Ramos (cell line): Measurements from ENCODE around the gene C2orf42.
"Not testable (repeated sequence)": the region's sequence is repeated elsewhere in the genome, so short reads cannot be mapped to it uniquely, and the experiment has no call there.

Experiments used
- in situ Hi-C: fragments of 300-500 bp; cut with MboI; formaldehyde crosslinking; loops from one replicate; pipeline ENCODE4 v1.14.3; 2022; ENCODE audit warnings: low sequenced_read_pairs; ENCODE audit not compliant: unreplicated experiment

C2orf42 gene

DNA sequence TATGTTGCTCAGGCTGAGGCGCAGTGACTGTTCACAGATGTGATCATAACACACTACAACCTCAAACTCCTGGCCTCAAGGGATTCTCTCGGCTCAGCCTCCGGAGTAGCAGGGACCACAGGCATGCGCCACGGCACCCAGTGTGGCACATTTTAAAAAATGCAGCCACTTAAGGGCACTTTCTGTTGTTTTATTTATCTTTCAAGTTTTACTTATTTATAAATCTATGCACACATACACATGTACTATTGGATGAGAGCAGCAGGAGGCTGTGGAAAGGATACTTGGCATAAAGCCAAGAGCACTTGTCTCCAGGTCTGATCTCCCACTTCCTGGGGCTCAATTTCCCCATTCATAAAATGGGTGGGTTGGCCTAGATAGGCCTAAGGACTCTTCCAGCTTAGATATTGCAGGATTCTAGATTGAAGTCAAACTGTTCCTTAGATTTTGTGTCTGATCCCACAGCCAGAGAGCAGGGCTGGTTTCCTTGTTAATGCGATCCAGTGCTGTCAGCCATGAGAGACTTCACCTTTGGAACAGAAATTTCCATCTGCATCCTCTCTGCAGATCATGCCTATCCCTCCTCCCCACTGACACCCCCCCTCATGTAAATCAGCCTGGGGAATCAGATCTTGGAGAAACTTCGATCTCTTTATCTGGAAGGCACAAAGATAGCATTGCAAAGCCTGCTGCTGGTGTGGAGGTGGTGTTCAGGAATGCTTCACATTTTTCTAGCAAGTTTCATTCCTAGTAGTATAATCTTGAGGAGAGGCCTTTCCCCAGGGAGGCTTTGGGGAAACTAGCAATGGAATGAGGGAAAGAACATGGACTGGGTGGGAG is 78.8 kb downstream of the C2orf42 start:
- in situ Hi-C loops, result no loop called here

DNA sequence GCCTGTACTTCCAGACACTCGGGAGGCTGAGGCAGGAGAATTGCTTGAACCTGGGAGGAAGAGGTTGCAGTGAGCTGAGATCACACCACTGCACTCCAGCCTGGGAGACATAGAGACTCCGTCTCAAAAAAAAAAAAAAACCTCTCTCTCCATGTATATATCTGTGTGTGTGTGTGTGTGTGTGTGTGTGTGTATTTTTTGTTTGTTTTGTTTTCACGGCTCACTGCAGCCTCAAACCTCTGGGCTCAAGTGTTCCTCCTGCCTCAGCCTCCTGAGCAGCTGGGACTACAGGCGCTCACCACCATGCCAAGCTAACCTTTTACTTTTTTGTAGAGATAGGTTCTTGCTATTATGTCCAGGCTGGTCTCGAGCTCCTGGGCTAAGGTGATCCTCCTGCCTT is 80.4 kb downstream of the C2orf42 start:
- in situ Hi-C loops, result not testable (repeated sequence)

DNA sequence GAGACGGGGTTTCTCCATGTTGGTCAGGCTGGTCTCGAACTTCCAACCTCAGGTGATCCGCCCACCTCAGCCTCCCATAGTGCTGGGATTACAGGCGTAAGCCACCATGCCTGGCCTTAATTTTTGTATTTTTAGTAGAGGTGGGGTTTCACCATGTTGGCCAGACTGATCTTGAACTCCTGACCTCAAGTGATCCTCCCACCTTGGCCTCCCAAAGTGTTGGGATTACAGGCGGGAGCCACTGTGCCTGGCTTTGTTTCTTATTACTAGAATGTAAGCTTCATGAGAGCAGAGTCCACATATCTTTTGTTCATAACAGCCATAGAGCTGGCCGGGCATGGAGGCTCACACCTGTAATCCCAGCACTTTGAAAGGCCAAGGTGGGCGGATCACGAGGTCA is 84.7 kb downstream of the C2orf42 start:
- in situ Hi-C loops, result not testable (repeated sequence)

DNA sequence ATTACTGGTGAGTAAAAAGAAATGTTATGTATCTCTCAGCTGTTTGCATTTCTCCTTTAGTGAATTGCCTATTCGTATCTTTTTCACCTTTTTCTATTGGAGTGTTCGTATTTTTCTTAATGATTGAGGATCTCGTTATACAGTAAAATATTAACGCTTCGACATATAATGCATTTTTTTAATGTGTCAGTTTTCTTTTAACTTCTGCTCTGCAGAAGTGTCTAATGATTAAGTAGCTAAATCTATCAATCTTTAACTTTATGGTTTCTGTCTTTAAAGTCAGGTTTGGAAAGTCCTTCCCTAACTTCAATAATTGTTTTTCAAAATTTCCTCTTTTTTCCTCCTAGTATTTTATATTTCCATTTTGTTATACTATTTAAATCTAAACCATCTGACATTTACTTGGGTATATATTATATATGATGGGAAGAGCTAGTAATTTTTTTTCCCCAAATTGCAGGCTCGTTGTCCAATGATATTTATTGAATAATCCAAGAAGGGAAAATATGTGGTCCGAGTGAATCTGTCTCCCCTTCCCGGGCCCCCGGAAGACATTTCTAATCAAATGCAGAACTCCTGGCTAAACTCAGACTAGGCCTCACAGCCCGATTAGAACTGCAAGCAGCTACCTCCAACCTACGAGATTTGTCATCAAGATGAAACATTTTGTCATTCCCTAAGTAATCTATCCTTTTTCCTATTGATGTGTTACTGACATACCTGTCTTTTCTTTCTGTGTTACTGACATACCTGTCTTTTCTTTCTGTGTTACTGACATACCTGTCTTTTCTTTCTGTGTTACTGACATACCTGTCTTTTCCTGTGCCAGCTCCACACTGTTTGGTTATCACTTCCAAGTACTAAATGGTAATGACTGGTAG is 86.3 kb downstream of the C2orf42 start:
- in situ Hi-C loops, result no loop called here

DNA sequence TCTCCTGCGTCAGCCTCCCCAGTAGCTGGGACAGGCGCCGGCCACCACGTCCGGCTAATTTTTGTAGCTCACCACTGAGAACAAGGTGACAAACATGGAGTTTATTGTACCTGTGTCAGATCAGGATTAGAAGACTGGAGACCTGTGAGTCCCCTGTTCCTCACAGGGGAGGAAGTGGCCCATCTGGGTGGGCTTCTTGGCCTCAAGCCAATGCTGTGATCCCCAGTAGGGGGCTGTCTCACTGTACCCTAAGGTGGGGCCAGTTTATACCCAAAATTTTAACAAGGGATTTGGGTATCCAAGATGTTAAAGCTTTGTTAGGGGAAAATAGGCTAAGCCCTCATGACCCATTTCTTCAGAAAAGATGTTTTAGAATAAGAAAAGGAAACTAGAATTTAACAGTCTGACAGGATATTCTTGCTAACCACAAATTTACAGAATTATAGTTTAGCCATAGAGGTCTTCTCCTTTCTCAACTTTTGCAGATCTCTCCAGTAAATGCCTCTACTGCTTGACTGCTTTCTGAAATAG is 87.2 kb downstream of the C2orf42 start:
- in situ Hi-C loops, result no loop called here

DNA sequence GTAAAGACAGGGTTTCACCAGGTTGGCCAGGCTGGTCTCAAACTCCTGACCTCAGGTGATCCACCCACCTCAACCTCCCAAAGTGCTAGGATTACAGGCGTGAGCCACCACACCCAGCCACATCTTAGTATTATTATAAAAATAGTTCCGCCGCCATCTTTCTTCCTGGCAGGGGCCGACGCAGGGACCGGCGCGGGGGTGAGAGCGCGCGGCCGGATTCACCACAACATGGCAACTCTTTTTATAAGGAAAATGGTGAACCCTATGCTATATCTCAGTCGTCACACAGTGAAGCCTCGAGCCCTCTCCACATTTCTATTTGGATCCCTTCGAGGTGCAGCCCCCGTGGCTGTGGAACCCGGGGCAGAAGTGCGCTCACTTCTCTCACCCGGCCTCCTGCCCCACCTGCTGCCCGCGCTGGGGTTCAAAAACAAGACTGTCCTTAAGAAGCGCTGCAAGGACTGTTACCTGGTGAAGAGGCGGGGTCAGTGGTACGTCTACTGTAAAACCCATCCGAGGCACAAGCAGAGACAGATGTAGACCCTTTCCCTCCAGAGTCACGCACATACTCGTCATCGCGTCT is 88.4 kb downstream of the C2orf42 start:
- in situ Hi-C loops, result not testable (repeated sequence)

DNA sequence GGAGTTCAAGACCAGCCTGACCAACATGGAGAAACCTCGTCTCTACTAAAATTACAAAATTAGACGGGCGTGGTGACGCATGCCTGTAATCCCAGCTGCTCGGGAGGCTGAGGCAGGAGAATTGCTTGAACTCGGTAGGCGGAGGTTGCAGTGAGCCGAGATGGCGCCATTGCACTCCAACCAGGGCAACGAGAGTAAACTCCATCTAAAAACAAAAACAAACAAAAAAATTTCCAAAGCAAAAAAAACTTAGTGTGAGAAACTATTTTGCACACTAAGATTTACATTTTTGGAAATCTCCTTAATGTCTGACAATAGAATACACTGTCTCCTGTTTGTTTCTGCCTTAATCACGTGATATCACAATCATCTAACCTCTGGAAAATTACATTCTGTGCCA is 89.1 kb downstream of the C2orf42 start:
- in situ Hi-C loops, result not testable (repeated sequence)

DNA sequence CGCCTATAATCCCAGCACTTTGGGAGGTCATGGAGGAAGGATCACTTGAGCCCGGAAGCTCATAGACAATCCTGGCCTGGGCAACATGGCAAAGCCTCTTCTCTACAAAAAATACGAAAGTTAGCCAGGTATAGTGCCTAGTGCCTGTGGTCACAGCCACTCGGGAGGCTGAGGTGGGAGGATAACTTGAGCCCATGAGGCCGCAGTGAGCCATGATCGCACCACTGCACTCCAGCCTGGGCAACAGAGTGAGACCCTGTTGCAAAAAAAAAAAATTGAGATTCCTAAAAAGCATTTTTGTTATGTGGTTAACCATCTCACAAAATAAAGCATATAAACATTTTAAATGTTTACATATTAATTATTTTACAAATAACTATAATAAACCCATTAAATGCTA is 89.6 kb downstream of the C2orf42 start:
- in situ Hi-C loops, result no loop called here
